Right lung (tissue), 5 donors: ENCODE measurements around the gene KRTAP19-7. TPM values are rescaled to one million over a fixed set of nuclear protein-coding genes. Genes with fewer than 3 reads are reported as not detected.

ENCODE experiments used
- polyA plus RNA-seq, 5 donors: library from polyadenylated mRNA; unstranded; fragments of 120-200 nt; gene quantifications; one replicate each; pipeline versions ENCODE4 v1.2.1 to v1.2.3, GENCODE V29; 2013; ENCODE audit warnings: inconsistent platforms in 1 of 5, low replicate concordance in 1 of 5; ENCODE audit not compliant: insufficient read length in 5 of 5, insufficient read depth in 1 of 5

Gene KRTAP19-7
- polyA plus RNA-seq, 5 donors: not detected

Other genes with a start within 250 kb of the KRTAP19-7 start
- gene KRTAP26-1, start 241.0 kb downstream of the KRTAP19-7 start, polyA plus RNA-seq: not detected
- not detected for gene KRTAP27-1, start 223.6 kb downstream of the KRTAP19-7 start, polyA plus RNA-seq
- gene KRTAP23-1, start 212.7 kb downstream of the KRTAP19-7 start, polyA plus RNA-seq: not detected
- gene KRTAP13-2, start 189.0 kb downstream of the KRTAP19-7 start, polyA plus RNA-seq: not detected
- not detected for gene KRTAP13-1, start 165.3 kb downstream of the KRTAP19-7 start, polyA plus RNA-seq
- not detected for gene KRTAP13-3, start 135.4 kb downstream of the KRTAP19-7 start, polyA plus RNA-seq
- not detected for gene KRTAP13-4, start 131.1 kb downstream of the KRTAP19-7 start, polyA plus RNA-seq
- gene KRTAP15-1, start 121.0 kb downstream of the KRTAP19-7 start, polyA plus RNA-seq: not detected
- gene KRTAP19-1, start 80.9 kb downstream of the KRTAP19-7 start, polyA plus RNA-seq: not detected
- gene KRTAP19-2, start 73.9 kb downstream of the KRTAP19-7 start, polyA plus RNA-seq: not detected
- not detected for gene KRTAP19-3, start 69.3 kb downstream of the KRTAP19-7 start, polyA plus RNA-seq
- not detected for gene KRTAP19-4, start 64.1 kb downstream of the KRTAP19-7 start, polyA plus RNA-seq
- not detected for gene KRTAP19-5, start 59.2 kb downstream of the KRTAP19-7 start, polyA plus RNA-seq
- gene KRTAP19-6, start 19.4 kb downstream of the KRTAP19-7 start, polyA plus RNA-seq: not detected
- gene KRTAP22-2, start 29.1 kb upstream of the KRTAP19-7 start, polyA plus RNA-seq: not detected
- gene KRTAP6-3, start 31.1 kb upstream of the KRTAP19-7 start, polyA plus RNA-seq: not detected
- not detected for gene KRTAP6-2, start 37.6 kb upstream of the KRTAP19-7 start, polyA plus RNA-seq
- not detected for gene KRTAP22-1, start 39.8 kb upstream of the KRTAP19-7 start, polyA plus RNA-seq
- gene KRTAP6-1, start 52.6 kb upstream of the KRTAP19-7 start, polyA plus RNA-seq: not detected
- gene KRTAP20-1, start 55.1 kb upstream of the KRTAP19-7 start, polyA plus RNA-seq: not detected
- not detected for gene KRTAP20-4, start 59.3 kb upstream of the KRTAP19-7 start, polyA plus RNA-seq
- not detected for gene KRTAP20-2, start 73.9 kb upstream of the KRTAP19-7 start, polyA plus RNA-seq
- gene KRTAP20-3, start 81.5 kb upstream of the KRTAP19-7 start, polyA plus RNA-seq: not detected
- not detected for gene KRTAP21-3, start 157.5 kb upstream of the KRTAP19-7 start, polyA plus RNA-seq
- not detected for gene KRTAP21-2, start 185.9 kb upstream of the KRTAP19-7 start, polyA plus RNA-seq
- not detected for gene KRTAP21-1, start 194.1 kb upstream of the KRTAP19-7 start, polyA plus RNA-seq